Measurements from ENCODE around the gene PLXNA2. TPM values are rescaled to one million over a fixed set of nuclear protein-coding genes. Genes with fewer than 3 reads are reported as not detected.

Gene PLXNA2
- total and polyA plus RNA-seq, 2 experiments from 2014 or later: 3.7 to 5.4 TPM

DNA sequence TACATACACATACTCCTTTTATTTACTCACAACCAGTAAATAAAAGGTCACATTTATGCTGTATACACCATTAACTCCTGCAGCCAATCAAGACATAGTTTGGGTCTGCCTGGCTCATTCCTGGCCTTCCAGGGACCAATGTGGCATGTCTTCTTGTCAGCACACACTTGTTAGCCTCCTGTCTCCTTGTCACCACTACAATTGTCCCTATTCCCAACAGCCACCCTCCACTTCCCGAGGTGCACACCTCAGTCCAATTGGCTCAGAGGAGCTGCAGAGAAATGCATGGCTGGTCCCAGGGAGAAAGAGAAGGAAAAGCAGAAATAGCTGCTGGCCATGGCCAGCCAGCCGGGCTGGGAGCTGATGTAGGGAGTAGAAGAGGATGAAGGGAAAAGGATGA is 116.9 kb downstream of the PLXNA2 start:
- Histone ChIP-seq H3K27me3 (replicated peaks; ENCODE audit: insufficient read depth) (no peaks in the 10 kb centered on the region), H3K9me3 (ENCODE audit: low read depth) (no peaks in the 10 kb centered on the region), H3F3A (ENCODE audit: insufficient read depth) (no peaks in the 10 kb centered on the region), H3K4me1 (ENCODE audit: insufficient read depth) (peaks cover under 1% of the 10 kb centered on the region), H4K20me1 (ENCODE audit: insufficient read depth) (no peaks in the 10 kb centered on the region), H3K4me2 (ENCODE audit: unreplicated experiment) (no peak overlapping the region), H3K4me3 (no peak overlapping the region), H2AFZ (no peak overlapping the region), H3K36me3 (ENCODE audit: low read depth) (no peaks in the 10 kb centered on the region), H3K9ac (no peak overlapping the region), H3K9me2 (ENCODE audit: insufficient read depth) (no peaks in the 10 kb centered on the region), H3K79me2 (ENCODE audit: insufficient read depth) (no peaks in the 10 kb centered on the region), H3K27ac (no peak overlapping the region)
- TF ChIP-seq EZH2phosphoT487 (IDR thresholded peaks at IDR 0.05; ENCODE audit: insufficient read depth, low read depth) (no peak), EZH2 (IDR thresholded peaks at IDR 0.05; ENCODE audit: insufficient read depth, poor library complexity, severe bottlenecking) (no peak)
- no peak for DNase-seq
- in situ Hi-C loops (cut with MboI): loop anchor here (25.0 kb wide), 1 partner anchor 110 kb away; the partner anchor contains the start of gene PLXNA2
- 74 to 77% methylated on average over 2 of the region's 2 CpGs for WGBS, 2 experiments (ENCODE audit: low coverage in 1 of 2, low lambda C conversion rate in 2 of 2, missing lambda C conversion rate in 2 of 2)

DNA sequence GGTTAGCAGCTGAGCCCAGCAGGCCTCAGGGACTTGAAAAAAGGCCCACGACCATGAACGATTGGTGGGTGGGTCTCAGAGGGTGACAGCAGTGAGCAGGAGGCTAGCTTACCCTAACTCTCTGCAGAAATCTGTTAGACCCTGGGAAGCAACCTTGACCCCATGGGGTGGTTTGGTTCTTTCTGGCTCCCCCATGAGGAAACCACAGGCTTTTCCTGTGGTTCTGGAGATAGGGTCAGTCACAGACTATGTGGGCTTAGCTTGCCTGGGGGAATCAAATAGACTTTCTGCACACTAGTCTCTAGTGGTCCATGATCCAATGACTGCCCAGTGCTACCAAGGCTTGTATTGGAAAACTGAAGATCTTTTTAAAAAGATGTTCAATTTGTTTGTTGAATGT is 118.1 kb downstream of the PLXNA2 start:
- no peak for DNase-seq
- Histone ChIP-seq H3K27me3 (replicated peaks; ENCODE audit: insufficient read depth) (no peaks in the 10 kb centered on the region), H3K9me2 (ENCODE audit: insufficient read depth) (no peaks in the 10 kb centered on the region), H3K36me3 (ENCODE audit: low read depth) (no peaks in the 10 kb centered on the region), H3F3A (ENCODE audit: insufficient read depth) (no peaks in the 10 kb centered on the region), H3K4me3 (no peak overlapping the region), H3K4me2 (ENCODE audit: unreplicated experiment) (no peak overlapping the region), H3K9me3 (ENCODE audit: low read depth) (no peaks in the 10 kb centered on the region), H4K20me1 (ENCODE audit: insufficient read depth) (no peaks in the 10 kb centered on the region), H3K79me2 (ENCODE audit: insufficient read depth) (no peaks in the 10 kb centered on the region), H2AFZ (no peak overlapping the region), H3K9ac (no peak overlapping the region), H3K4me1 (ENCODE audit: insufficient read depth) (no peaks in the 10 kb centered on the region), H3K27ac (no peak overlapping the region)
- in situ Hi-C loops (cut with MboI): loop anchor here (25.0 kb wide), 1 partner anchor 111 kb away; the partner anchor contains the start of gene PLXNA2
- TF ChIP-seq EZH2 (IDR thresholded peaks at IDR 0.05; ENCODE audit: insufficient read depth, poor library complexity, severe bottlenecking): no peak
- TF ChIP-seq EZH2phosphoT487 (IDR thresholded peaks at IDR 0.05; ENCODE audit: insufficient read depth, low read depth): no peak
- 87 to 88% methylated on average over 2 of the region's 2 CpGs for WGBS, 2 experiments (ENCODE audit: low coverage in 1 of 2, low lambda C conversion rate in 2 of 2, missing lambda C conversion rate in 2 of 2)

DNA sequence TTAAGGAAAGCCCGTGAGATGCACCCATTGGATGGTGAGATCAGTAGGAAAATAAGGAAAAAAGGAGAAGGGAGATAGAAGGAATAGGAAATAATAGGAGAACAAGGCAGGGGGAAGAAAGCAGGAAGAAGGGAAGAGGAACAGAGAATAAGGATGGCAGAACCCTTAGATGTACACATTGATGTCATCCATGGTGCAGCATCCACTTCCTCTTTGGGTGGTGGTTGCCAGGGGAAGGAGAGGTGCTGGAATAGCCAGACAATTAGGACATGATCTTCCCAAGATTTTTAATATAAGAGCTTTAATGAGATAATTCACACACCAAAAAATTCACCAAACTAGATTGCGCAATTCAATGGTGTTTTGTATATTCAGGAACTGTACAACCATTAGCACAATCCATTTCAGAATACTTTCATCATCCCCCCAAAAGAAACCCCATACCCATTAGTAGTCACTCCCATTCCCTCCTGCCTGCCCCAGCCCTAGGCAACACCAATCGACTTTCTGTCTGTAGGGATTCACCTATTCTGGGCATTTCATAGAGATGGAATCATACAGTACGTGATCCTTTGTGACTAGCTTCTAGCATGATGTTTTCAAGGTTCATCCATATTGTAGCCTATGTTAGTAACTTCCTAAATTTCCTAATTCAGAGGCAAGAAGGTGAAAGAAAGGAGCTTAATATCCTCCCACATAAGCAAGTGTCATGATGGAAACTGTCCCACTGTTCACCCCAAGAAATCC is 121.4 kb downstream of the PLXNA2 start:
- no peaks in the 10 kb centered on the region for H4K20me1 ChIP-seq (ENCODE audit: insufficient read depth)
- H3K9me2 ChIP-seq (ENCODE audit: insufficient read depth): no peaks in the 10 kb centered on the region
- no peak overlapping the region for H2AFZ ChIP-seq
- no peaks in the 10 kb centered on the region for H3K9me3 ChIP-seq (ENCODE audit: low read depth)
- no peaks in the 10 kb centered on the region for H3K79me2 ChIP-seq (ENCODE audit: insufficient read depth)
- WGBS, 2 experiments (ENCODE audit: low coverage in 1 of 2, low lambda C conversion rate in 2 of 2, missing lambda C conversion rate in 2 of 2): 96 to 98% methylated on average over 4 of the region's 4 CpGs
- no peak overlapping the region for H3K9ac ChIP-seq
- no peaks in the 10 kb centered on the region for H3K27me3 ChIP-seq (replicated peaks; ENCODE audit: insufficient read depth)
- in situ Hi-C loops (cut with MboI): no loop called here
- no peak overlapping the region for H3K4me3 ChIP-seq
- no peak overlapping the region for H3K27ac ChIP-seq
- H3K4me1 ChIP-seq (ENCODE audit: insufficient read depth): no peaks in the 10 kb centered on the region
- DNase-seq: no peak
- H3K36me3 ChIP-seq (ENCODE audit: low read depth): no peaks in the 10 kb centered on the region
- no peaks in the 10 kb centered on the region for H3F3A ChIP-seq (ENCODE audit: insufficient read depth)
- no peak overlapping the region for H3K4me2 ChIP-seq (ENCODE audit: unreplicated experiment)
- TF ChIP-seq EZH2phosphoT487 (IDR thresholded peaks at IDR 0.05; ENCODE audit: insufficient read depth, low read depth) (no peak), EZH2 (IDR thresholded peaks at IDR 0.05; ENCODE audit: insufficient read depth, poor library complexity, severe bottlenecking) (no peak)

DNA sequence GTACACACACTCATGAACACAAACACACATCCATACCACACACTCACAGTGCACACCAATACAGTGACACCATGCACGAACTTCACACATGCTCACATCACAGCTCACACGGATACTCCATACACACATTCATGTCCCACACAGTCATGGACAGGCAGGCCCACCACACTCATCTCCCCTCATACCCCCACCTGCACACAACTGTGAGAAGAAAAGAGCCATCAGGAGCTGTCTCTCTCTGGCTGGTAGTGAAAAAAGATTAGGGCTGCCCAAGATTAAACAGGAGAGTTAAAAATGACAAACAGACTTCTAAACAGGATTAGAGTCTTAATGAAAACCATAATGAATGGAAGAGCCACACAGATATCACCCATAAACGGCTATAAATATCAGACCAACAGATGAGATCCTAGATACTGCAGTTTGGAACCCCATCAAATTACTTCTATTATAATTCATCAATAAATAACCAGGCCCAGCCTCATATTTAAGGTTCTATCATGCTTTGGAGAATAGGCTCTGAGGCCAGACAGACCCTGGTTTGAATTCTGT is 122.3 kb downstream of the PLXNA2 start:
- TF ChIP-seq EZH2 (IDR thresholded peaks at IDR 0.05; ENCODE audit: insufficient read depth, poor library complexity, severe bottlenecking): no peak
- TF ChIP-seq EZH2phosphoT487 (IDR thresholded peaks at IDR 0.05; ENCODE audit: insufficient read depth, low read depth): no peak
- 84 to 85% methylated on average over 3 of the region's 3 CpGs for WGBS, 2 experiments (ENCODE audit: low coverage in 1 of 2, low lambda C conversion rate in 2 of 2, missing lambda C conversion rate in 2 of 2)
- Histone ChIP-seq H4K20me1 (ENCODE audit: insufficient read depth) (no peaks in the 10 kb centered on the region), H3K27me3 (replicated peaks; ENCODE audit: insufficient read depth) (no peaks in the 10 kb centered on the region), H3K79me2 (ENCODE audit: insufficient read depth) (no peaks in the 10 kb centered on the region), H3K4me3 (no peak overlapping the region), H3F3A (ENCODE audit: insufficient read depth) (no peaks in the 10 kb centered on the region), H3K36me3 (ENCODE audit: low read depth) (no peaks in the 10 kb centered on the region), H3K9me3 (ENCODE audit: low read depth) (no peaks in the 10 kb centered on the region), H2AFZ (no peak overlapping the region), H3K9ac (no peak overlapping the region), H3K4me2 (ENCODE audit: unreplicated experiment) (no peak overlapping the region), H3K9me2 (ENCODE audit: insufficient read depth) (no peaks in the 10 kb centered on the region), H3K4me1 (ENCODE audit: insufficient read depth) (no peaks in the 10 kb centered on the region), H3K27ac (no peak overlapping the region)
- in situ Hi-C loops (cut with MboI): no loop called here
- DNase-seq: no peak
